Thyroid gland (tissue), 4 donors: Measurements from ENCODE around the gene DDRGK1. TPM values are rescaled to one million over a fixed set of nuclear protein-coding genes. Genes with fewer than 3 reads are reported as not detected.

ENCODE experiments used
- DNase-seq, 2 donors: peaks; one replicate each; pipeline ENCODE4 v3.0.0-alpha.2; 2019
- H3K27ac ChIP-seq, 3 donors: fragments of 200-600 bp; sonication (generic); 1 replicate in 2 of 3; 2 replicates in 1 of 3; pipeline ENCODE4 v1.5.1; 2016 to 2019; ENCODE audit warnings: mild to moderate bottlenecking in 1 of 3, moderate library complexity in 1 of 3
- H3K27me3 ChIP-seq: fragments of 200-600 bp; sonication (generic); one replicate; pipeline ENCODE4 v1.5.1; 2019
- H3K36me3 ChIP-seq, 2 donors: fragments of 200-600 bp; sonication (generic); one replicate each; pipeline ENCODE4 v1.5.1; 2016 to 2019
- H3K4me1 ChIP-seq, 2 donors: fragments of 200-600 bp; sonication (generic); one replicate each; pipeline ENCODE4 v1.5.1; 2017 to 2019
- H3K4me3 ChIP-seq, 3 donors: fragments of 200-600 bp; sonication (generic); replicated peaks in 1 of 3; 1 replicate in 2 of 3; 2 replicates in 1 of 3; pipeline ENCODE4 v1.5.1; 2016; ENCODE audit warnings: mild to moderate bottlenecking in 1 of 3
- H3K9me3 ChIP-seq: fragments of 200-600 bp; sonication (generic); one replicate; pipeline ENCODE4 v1.5.1; 2017
- CTCF ChIP-seq, 6 experiments: fragments of 200-600 bp in 3 of 6; fragments of 450-650 bp in 3 of 6; sonication (generic) in 3 of 6; IDR thresholded peaks; one replicate each; pipeline ENCODE4 v1.5.1; 2016 to 2019; ENCODE audit warnings: antibody characterized with exemption in 6 of 6, mild to moderate bottlenecking in 2 of 6, inconsistent platforms in 1 of 6, moderate library complexity in 1 of 6
- POLR2A ChIP-seq, 2 donors: fragments of 450-650 bp; IDR thresholded peaks; one replicate each; pipeline ENCODE4 v1.6.1; 2017; ENCODE audit warnings: antibody characterized with exemption in 2 of 2, mild to moderate bottlenecking in 2 of 2, moderate library complexity in 1 of 2
- WGBS, 2 donors: methylation state at CpG; one replicate each; pipeline ENCODE4 v1.1.5; 2017; 5-methylcytosine and 5-hydroxymethylcytosine counted together
- intact Hi-C: fragments of 100-400 bp; cut with DNase I; formaldehyde crosslinking; loops from one replicate; pipeline ENCODE4 v1.15.1; 2023
- total RNA-seq, 4 donors: library from RNA; depleted of rRNA; stranded (reverse); fragments of >200 nt; gene quantifications; one replicate each; pipeline ENCODE4 v1.2.3, GENCODE V29; 2016

The DDRGK1 gene
- total RNA-seq, 4 donors from 2014 or later, result 95.5 to 136 (median 126) TPM

DNA sequence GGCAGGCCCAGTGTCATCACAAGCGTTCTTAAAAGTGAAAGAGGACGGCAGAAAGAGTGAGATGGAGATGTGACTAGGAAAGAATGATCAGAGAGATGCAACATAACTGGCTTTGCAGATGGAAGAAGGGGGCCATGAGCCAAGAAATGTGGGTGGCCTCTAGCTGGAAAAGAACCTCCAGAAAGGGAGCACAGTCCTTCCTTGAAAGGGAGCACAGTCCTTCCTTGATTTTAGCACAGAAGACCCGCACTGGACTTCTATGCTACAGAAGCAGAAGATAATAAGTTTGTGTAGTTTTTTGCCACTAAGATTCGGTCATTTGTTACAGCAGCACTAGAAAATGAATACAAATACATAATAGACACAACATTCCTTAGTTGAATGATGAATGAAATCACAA is 24.2 kb downstream of the DDRGK1 start:
- Histone ChIP-seq H3K4me3 (no peak overlapping the region), H3K9me3 (no peaks in the 10 kb centered on the region), H3K4me1 (peaks cover 0 to 14% of the 10 kb centered on the region in 2 donors), H3K27ac (no peak overlapping the region), H3K27me3 (no peaks in the 10 kb centered on the region), H3K36me3 (no peaks in the 10 kb centered on the region)
- intact Hi-C loops, result no loop called here
- 86 to 92% methylated on average over 4 of the region's 4 CpGs for WGBS, 2 donors
- DNase-seq, result no peak
- no peak for TF ChIP-seq POLR2A (IDR thresholded peaks at IDR 0.05)
- TF ChIP-seq CTCF (IDR thresholded peaks at IDR 0.05), result no peak

DNA sequence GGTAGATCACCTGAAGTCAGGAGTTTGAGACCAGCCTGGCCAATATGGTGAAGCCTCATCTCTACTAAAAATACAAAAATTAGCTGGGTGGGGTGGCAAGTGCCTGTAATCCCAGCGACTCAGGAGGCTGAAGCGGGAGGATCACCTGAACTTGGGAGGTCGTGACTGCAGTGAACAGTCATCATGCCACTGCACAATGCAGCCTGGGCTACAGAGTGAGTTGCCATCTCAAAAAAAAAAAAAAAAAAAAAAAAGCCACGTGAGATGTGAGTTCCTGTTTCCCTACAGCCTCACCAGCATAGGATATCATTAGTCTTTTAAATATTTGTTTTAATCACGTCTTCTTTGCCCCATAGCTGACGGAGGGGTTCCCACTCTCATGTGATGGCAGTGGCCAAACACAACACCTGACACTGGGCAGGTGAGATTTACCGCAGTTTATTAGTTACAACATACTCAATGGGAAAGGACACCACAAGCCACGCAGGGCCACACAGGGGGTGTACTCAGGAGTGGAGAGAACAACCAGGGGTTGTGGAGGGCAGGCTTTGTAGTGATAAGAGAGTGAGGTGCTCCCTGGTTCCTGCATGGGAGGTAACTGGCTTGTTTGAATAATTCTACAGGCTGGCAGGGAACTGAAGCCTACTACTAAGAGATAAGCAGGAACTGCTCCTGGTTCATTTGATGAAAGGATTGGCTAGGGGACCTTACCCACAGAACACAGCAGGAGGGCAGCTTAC is 26.6 kb downstream of the DDRGK1 start:
- Histone ChIP-seq H3K4me3 (no peak overlapping the region), H3K36me3 (no peaks in the 10 kb centered on the region), H3K27me3 (no peaks in the 10 kb centered on the region), H3K9me3 (no peaks in the 10 kb centered on the region), H3K4me1 (peaks cover 3 to 15% of the 10 kb centered on the region in 2 donors), H3K27ac (no peak overlapping the region)
- 88 to 89% methylated on average over 8 of the region's 8 CpGs for whole genome bisulfite sequencing, 2 donors
- no peak for TF ChIP-seq POLR2A (IDR thresholded peaks at IDR 0.05)
- intact Hi-C loops, result no loop called here
- DNase-seq, result no peak

DNA sequence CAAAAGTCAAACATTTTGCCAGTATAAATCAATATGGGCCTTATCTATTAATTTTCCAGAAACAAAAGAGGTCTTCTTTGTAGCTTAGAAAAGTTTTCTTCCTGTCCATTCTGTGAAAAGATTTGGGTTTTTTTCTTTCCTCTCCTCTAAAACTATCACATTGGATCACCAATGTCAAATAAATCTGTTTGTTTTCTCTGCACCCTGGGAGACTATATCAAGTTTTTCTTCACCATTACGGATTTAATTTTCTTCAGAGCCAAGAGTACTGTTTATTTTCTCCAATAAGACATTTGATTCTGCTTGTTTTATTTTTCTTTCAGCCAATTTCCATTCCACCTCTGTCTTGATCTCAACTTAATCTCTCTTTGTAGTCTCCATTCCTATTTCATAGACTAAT is 29.2 kb downstream of the DDRGK1 start:
- Histone ChIP-seq H3K27ac (peak overlapping the region; percentile 23 to 86 (median 70)), H3K4me3 (no peak overlapping the region), H3K9me3 (no peaks in the 10 kb centered on the region), H3K36me3 (no peaks in the 10 kb centered on the region), H3K4me1 (peaks cover 9 to 22% of the 10 kb centered on the region in 2 donors), H3K27me3 (no peaks in the 10 kb centered on the region)
- TF ChIP-seq CTCF (IDR thresholded peaks at IDR 0.05) (no peak), POLR2A (IDR thresholded peaks at IDR 0.05) (no peak)
- 31 to 44% methylated on average over 1 of the region's 1 CpG for WGBS, 2 donors
- intact Hi-C loops, result no loop called here
- no peak for DNase-seq

- no peaks in the 10 kb centered on the region for H3K9me3 ChIP-seq
- H3K27ac ChIP-seq, result peak overlapping the region; percentile 23 to 86 (median 70)
- DNase-seq, result no peak
- intact Hi-C loops, result no loop called here
- peaks cover 9 to 22% of the 10 kb centered on the region in 2 donors for H3K4me1 ChIP-seq
- H3K27me3 ChIP-seq, result no peaks in the 10 kb centered on the region
- H3K36me3 ChIP-seq, result no peaks in the 10 kb centered on the region
- TF ChIP-seq CTCF (IDR thresholded peaks at IDR 0.05) (no peak), POLR2A (IDR thresholded peaks at IDR 0.05) (no peak)
- 29 to 38% methylated on average over 13 of the region's 13 CpGs for WGBS, 2 donors
- H3K4me3 ChIP-seq, result peak overlapping the region; percentile 65 to 93 (median 91)
Measured at GRCh38 chr20:3174442-3175261, 29.8 kb downstream of the DDRGK1 start.

DNA sequence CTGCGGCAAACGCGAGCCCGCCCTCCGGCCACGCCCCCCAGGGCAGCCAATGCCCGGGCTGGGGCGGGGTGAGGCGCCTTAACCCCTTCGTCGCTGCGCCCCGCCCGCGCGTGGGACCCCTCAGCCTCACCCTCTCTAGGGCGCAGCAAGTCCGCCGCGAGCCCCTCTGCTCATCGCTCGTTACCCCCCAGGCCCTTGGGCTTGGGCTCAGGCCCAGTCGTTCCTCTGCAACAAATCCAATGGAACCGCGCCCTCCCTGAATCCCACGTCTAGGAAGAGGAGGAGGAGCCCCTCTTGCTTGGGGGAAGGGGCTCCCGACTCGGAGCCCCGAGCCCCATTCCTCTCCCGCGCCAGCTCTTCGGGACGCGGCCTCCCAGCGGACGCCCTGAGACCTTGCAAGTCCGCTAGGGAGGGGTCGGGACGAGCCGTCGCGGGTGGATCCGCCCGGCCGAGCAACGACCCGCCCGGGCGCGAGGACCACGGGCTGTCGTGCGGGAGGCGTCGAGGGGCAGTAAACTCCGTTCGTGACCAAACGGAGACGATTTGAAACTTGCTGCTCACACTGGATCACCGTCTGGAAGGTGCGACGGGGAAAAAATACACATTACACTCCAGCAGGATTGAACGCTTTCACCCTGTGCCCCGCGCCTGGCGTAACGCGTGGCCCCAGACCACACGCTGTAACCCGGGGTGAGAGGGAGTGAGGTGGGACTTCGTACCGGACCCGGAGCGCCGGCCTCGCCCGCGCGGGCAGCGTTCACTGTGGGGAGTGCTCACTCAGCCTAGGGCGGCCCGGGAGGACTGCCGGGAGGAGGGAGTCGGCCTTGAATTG is 30.7 kb downstream of the DDRGK1 start:
- intact Hi-C loops, result no loop called here
- DNase-seq, result peak; percentile 90 to 93
- TF ChIP-seq POLR2A (IDR thresholded peaks at IDR 0.05) (no peak), CTCF (IDR thresholded peaks at IDR 0.05) (peak in 4 of 6 experiments; percentile 14 to 38 (median 29))
- Histone ChIP-seq H3K4me1 (peaks cover 9 to 23% of the 10 kb centered on the region in 2 donors), H3K4me3 (peak overlapping the region; percentile 65 to 93 (median 91)), H3K9me3 (no peaks in the 10 kb centered on the region), H3K27me3 (no peaks in the 10 kb centered on the region), H3K27ac (peak overlapping the region in 2 of 3 donors; percentile 70 to 86), H3K36me3 (no peaks in the 10 kb centered on the region)
- WGBS, 2 donors, result 1 to 2% methylated on average over 22 to 41 of the region's 84 CpGs
